ENCODE data around the gene ACACA. TPM values are rescaled to one million over a fixed set of nuclear protein-coding genes. Genes with fewer than 3 reads are reported as not detected.

Gene ACACA
- total and polyA plus RNA-seq, 2 experiments from 2014 or later = 59.6 to 164 TPM

- peaks cover 11% of the 10 kb centered on the region for H3K9me3 Mint-ChIP-seq
- H3K4me3 Mint-ChIP-seq = no peak overlapping the region
- no peaks in the 10 kb centered on the region for H3K4me1 Mint-ChIP-seq
- ATAC-seq (no peak), DNase-seq (ENCODE audit: low spot score) (no peak)
- peaks cover 9% of the 10 kb centered on the region for H3K27me3 Mint-ChIP-seq (ENCODE audit: insufficient read depth, low read depth, poor library complexity)
- H3K36me3 ChIP-seq (ENCODE audit: insufficient read depth) = peaks cover 12% of the 10 kb centered on the region
- H3K9me2 ChIP-seq (ENCODE audit: insufficient read depth) = no peaks in the 10 kb centered on the region
- no peaks in the 10 kb centered on the region; the same call in 1 of the 2 replicates for H3K4me1 ChIP-seq (ENCODE audit: insufficient read depth)
- H3K4me3 ChIP-seq = no peak overlapping the region
- H3K27ac ChIP-seq (ENCODE audit: low read depth) = no peak overlapping the region
- peaks cover 55% of the 10 kb centered on the region for H4K20me1 ChIP-seq (replicated peaks; ENCODE audit: insufficient read depth)
- no peaks in the 10 kb centered on the region for H3K27me3 ChIP-seq (ENCODE audit: insufficient read depth)
- H3F3A ChIP-seq (replicated peaks; ENCODE audit: low read depth) = peaks cover 9% of the 10 kb centered on the region; the same call in 1 of the 2 replicates
- peaks cover 99% of the 10 kb centered on the region for H3K79me2 ChIP-seq (replicated peaks; ENCODE audit: insufficient read depth)
- peaks cover 53% of the 10 kb centered on the region for H3K36me3 Mint-ChIP-seq (ENCODE audit: low read depth)
- no peak overlapping the region for H2AFZ ChIP-seq
- TF ChIP-seq STAT1 (IDR thresholded peaks at IDR 0.05; ENCODE audit: unreplicated experiment) (no peak), ZNF462 (CRISPR knock-in tag; IDR thresholded peaks at IDR 0.05) (no peak), REST (IDR thresholded peaks at IDR 0.05; ENCODE audit: unreplicated experiment) (no peak), CREB1 (CRISPR knock-in tag; IDR thresholded peaks at IDR 0.05; ENCODE audit: low read depth) (no peak), ZNF114 (CRISPR knock-in tag; IDR thresholded peaks at IDR 0.05) (no peak), EZH2 (IDR thresholded peaks at IDR 0.05; ENCODE audit: low read depth, unreplicated experiment) (no peak), EZH2phosphoT487 (IDR thresholded peaks at IDR 0.05; ENCODE audit: unreplicated experiment) (no peak), NANOG (IDR thresholded peaks at IDR 0.05; ENCODE audit: borderline replicate concordance) (no peak), ZNF331 (CRISPR knock-in tag; IDR thresholded peaks at IDR 0.05; ENCODE audit: low read depth) (no peak), ETS1 (IDR thresholded peaks at IDR 0.05) (no peak), JUNB (IDR thresholded peaks at IDR 0.05; ENCODE audit: unreplicated experiment) (no peak), POLR2AphosphoS5 (IDR thresholded peaks at IDR 0.05; ENCODE audit: low read depth) (no peak), CTCF (conservative IDR thresholded peaks at IDR 0.05; ENCODE audit: low read depth in 2 of 2) (no peak)
- no peak overlapping the region for H3K27ac Mint-ChIP-seq
- no peak overlapping the region for H3K4me2 ChIP-seq
These were observed 62.1 kb downstream of the ACACA start for GRCh38 chr17:37344519-37344918.

Measured in GM23338 (cell line).